ENCODE results near the gene TAF3.
A peak's percentile ranks its signal among the peaks of the same experiment; 100 is the strongest.

Gene TAF3

DNA sequence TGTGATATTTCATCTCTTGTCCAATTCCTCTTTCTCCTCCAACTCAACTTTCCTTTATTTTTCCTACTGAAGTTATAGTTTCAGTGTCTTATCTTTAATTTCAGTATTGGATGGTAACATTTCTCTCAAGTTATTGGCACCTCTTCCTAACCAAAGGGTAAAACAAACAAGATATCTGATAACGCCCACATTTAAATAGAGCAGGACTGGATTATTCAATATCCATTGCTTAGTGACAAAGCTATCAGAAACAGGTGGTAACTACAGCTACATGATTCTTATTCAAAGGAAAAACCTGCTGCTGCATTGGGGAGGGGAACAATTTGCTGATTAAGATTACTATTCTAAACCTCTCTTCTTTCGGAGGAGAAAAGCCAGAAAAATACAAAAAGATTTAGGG, 87.8 kb downstream of the TAF3 start:
- no peak overlapping the region for H3K23ac ChIP-seq (ENCODE audit: low read length)
- no peak overlapping the region for H3K18ac ChIP-seq (ENCODE audit: low read length)
- peaks cover 2% of the 10 kb centered on the region for H3K79me1 ChIP-seq (ENCODE audit: low read length)
- no CpG with 5 or more reads among the region's 2 CpGs for WGBS (ENCODE audit: extremely low coverage, insufficient coverage, insufficient read length)
- H4K91ac ChIP-seq (ENCODE audit: low read depth, low read length), result no peak overlapping the region
- no peak overlapping the region for H3K4me3 ChIP-seq (ENCODE audit: low read depth, low read length)
- H4K12ac ChIP-seq (ENCODE audit: low read depth, low read length), result no peak overlapping the region
- H3K27me3 ChIP-seq (ENCODE audit: insufficient read depth, low read length), result no peaks in the 10 kb centered on the region
- no peaks in the 10 kb centered on the region for H3K36me3 ChIP-seq (ENCODE audit: control insufficient read depth in 1 of 2, insufficient read depth in 2 of 2, low read length in 2 of 2)
- no peak overlapping the region for H3K9ac ChIP-seq (ENCODE audit: low read length)
- no peak overlapping the region for H3K14ac ChIP-seq (ENCODE audit: low read length)
- H3K4ac ChIP-seq (ENCODE audit: low read depth, low read length), result no peak overlapping the region
- H3K4me1 ChIP-seq (ENCODE audit: control insufficient read depth in 1 of 2, insufficient read depth in 2 of 2, low read length in 2 of 2), result peaks cover 2 to 7% of the 10 kb centered on the region in 2 experiments
- H2BK12ac ChIP-seq (ENCODE audit: low read length), result no peak overlapping the region
- H2BK5ac ChIP-seq (ENCODE audit: low read depth, low read length, poor library complexity), result no peak overlapping the region
- H2AFZ ChIP-seq (ENCODE audit: insufficient read depth, low read length, poor library complexity), result no peak overlapping the region
- no peak overlapping the region for H2BK120ac ChIP-seq (ENCODE audit: insufficient read depth, low read length, poor library complexity)
- H3K79me2 ChIP-seq (ENCODE audit: control insufficient read depth, insufficient read depth, low read length, poor library complexity), result peaks cover 2% of the 10 kb centered on the region
- DNase-seq, result no peak
- H3K27ac ChIP-seq (ENCODE audit: low read depth, low read length), result no peak overlapping the region
- no peak overlapping the region for H3K4me2 ChIP-seq (ENCODE audit: low read length)
- H3K9me3 ChIP-seq (ENCODE audit: insufficient read depth, low read depth, low read length), result no peaks in the 10 kb centered on the region
- no peak overlapping the region for H2AK5ac ChIP-seq (ENCODE audit: low read length)
- H4K8ac ChIP-seq (ENCODE audit: low read depth, low read length), result no peak overlapping the region

- Histone ChIP-seq H4K91ac (ENCODE audit: low read depth, low read length) (no peak overlapping the region), H4K8ac (ENCODE audit: low read depth, low read length) (no peak overlapping the region), H3K4ac (ENCODE audit: low read depth, low read length) (no peak overlapping the region), H3K14ac (ENCODE audit: low read length) (no peak overlapping the region), H2BK12ac (ENCODE audit: low read length) (no peak overlapping the region), H3K79me2 (ENCODE audit: control insufficient read depth, insufficient read depth, low read length, poor library complexity) (peaks cover 2% of the 10 kb centered on the region), H3K4me2 (ENCODE audit: low read length) (no peak overlapping the region), H2BK120ac (ENCODE audit: insufficient read depth, low read length, poor library complexity) (no peak overlapping the region), H3K4me3 (ENCODE audit: low read depth, low read length) (no peak overlapping the region), H2AK5ac (ENCODE audit: low read length) (no peak overlapping the region), H3K27me3 (ENCODE audit: insufficient read depth, low read length) (no peaks in the 10 kb centered on the region), H3K18ac (ENCODE audit: low read length) (no peak overlapping the region), H3K36me3 (ENCODE audit: control insufficient read depth in 1 of 2, insufficient read depth in 2 of 2, low read length in 2 of 2) (no peaks in the 10 kb centered on the region), H3K27ac (ENCODE audit: low read depth, low read length) (no peak overlapping the region), H3K79me1 (ENCODE audit: low read length) (peaks cover 2% of the 10 kb centered on the region), H3K9me3 (ENCODE audit: insufficient read depth, low read depth, low read length) (no peaks in the 10 kb centered on the region), H3K23ac (ENCODE audit: low read length) (peak overlapping the region; percentile 13), H2BK5ac (ENCODE audit: low read depth, low read length, poor library complexity) (no peak overlapping the region), H3K4me1 (ENCODE audit: control insufficient read depth in 1 of 2, insufficient read depth in 2 of 2, low read length in 2 of 2) (peaks cover 2 to 7% of the 10 kb centered on the region in 2 experiments), H4K12ac (ENCODE audit: low read depth, low read length) (no peak overlapping the region), H3K9ac (ENCODE audit: low read length) (no peak overlapping the region), H2AFZ (ENCODE audit: insufficient read depth, low read length, poor library complexity) (no peak overlapping the region)
- DNase-seq, result peak; percentile 19 to 63
- no CpG with 5 or more reads among the region's 8 CpGs for WGBS (ENCODE audit: extremely low coverage, insufficient coverage, insufficient read length)
Observed at GRCh38 chr10:7908541-7909210, 90.4 kb downstream of the TAF3 start.

DNA sequence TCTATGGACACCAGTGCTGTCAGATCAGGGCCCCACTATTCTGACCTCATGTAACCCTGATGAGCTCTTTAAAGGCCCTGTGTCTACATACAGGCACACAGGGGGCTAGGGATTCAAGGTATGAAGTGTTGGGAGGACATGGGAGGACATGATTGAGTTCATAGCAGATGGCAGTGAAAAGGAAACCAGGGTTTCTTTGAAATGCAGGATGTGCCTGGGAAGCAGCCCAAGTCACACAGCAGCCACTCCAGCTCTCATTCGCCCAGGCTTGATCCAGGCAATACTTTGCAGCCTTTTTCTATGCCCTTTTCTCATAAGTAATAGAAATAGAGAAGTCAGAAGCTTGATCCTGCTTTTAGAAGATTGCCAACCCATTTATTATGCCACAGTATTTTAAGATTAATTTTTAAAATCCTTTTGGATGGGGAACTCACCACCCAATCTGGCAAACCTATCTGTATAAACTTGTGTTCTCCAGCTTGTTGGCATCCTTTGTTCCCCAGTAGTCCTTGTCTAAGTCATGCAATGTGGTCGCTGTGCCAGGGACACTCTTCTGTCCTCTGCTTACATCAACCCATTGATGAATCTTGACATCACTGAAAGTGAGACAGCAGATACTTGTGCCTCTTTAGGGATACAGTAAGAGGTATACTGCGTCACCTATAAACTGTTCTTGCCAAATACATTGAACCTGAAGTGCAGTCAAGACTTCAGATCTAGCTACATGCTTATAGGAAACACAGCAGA, 95.0 kb downstream of the TAF3 start:
- no peak overlapping the region for H3K4me2 ChIP-seq (ENCODE audit: low read length)
- H4K8ac ChIP-seq (ENCODE audit: low read depth, low read length), result no peak overlapping the region
- H3K4me1 ChIP-seq (ENCODE audit: control insufficient read depth in 1 of 2, insufficient read depth in 2 of 2, low read length in 2 of 2), result peaks cover 2 to 7% of the 10 kb centered on the region in 2 experiments
- H3K23ac ChIP-seq (ENCODE audit: low read length), result no peak overlapping the region
- H2BK120ac ChIP-seq (ENCODE audit: insufficient read depth, low read length, poor library complexity), result no peak overlapping the region
- WGBS (ENCODE audit: extremely low coverage, insufficient coverage, insufficient read length), result no CpG with 5 or more reads among the region's 3 CpGs
- H2BK5ac ChIP-seq (ENCODE audit: low read depth, low read length, poor library complexity), result no peak overlapping the region
- H3K36me3 ChIP-seq (ENCODE audit: control insufficient read depth in 1 of 2, insufficient read depth in 2 of 2, low read length in 2 of 2), result no peaks in the 10 kb centered on the region
- no peak overlapping the region for H3K4ac ChIP-seq (ENCODE audit: low read depth, low read length)
- H3K79me2 ChIP-seq (ENCODE audit: control insufficient read depth, insufficient read depth, low read length, poor library complexity), result no peaks in the 10 kb centered on the region
- H2BK12ac ChIP-seq (ENCODE audit: low read length), result no peak overlapping the region
- H2AK5ac ChIP-seq (ENCODE audit: low read length), result no peak overlapping the region
- no peak overlapping the region for H4K12ac ChIP-seq (ENCODE audit: low read depth, low read length)
- H2AFZ ChIP-seq (ENCODE audit: insufficient read depth, low read length, poor library complexity), result no peak overlapping the region
- no peak for DNase-seq
- H3K4me3 ChIP-seq (ENCODE audit: low read depth, low read length), result no peak overlapping the region
- H3K79me1 ChIP-seq (ENCODE audit: low read length), result peaks cover 2% of the 10 kb centered on the region
- H3K14ac ChIP-seq (ENCODE audit: low read length), result no peak overlapping the region
- H4K91ac ChIP-seq (ENCODE audit: low read depth, low read length), result no peak overlapping the region
- no peaks in the 10 kb centered on the region for H3K27me3 ChIP-seq (ENCODE audit: insufficient read depth, low read length)
- no peak overlapping the region for H3K9ac ChIP-seq (ENCODE audit: low read length)
- H3K18ac ChIP-seq (ENCODE audit: low read length), result peak overlapping the region; percentile 23
- H3K27ac ChIP-seq (ENCODE audit: low read depth, low read length), result no peak overlapping the region
- H3K9me3 ChIP-seq (ENCODE audit: insufficient read depth, low read depth, low read length), result no peaks in the 10 kb centered on the region

GRCh38 chr10:7915923-7916536, 97.7 kb downstream of the TAF3 start:
- no peak overlapping the region for H4K8ac ChIP-seq (ENCODE audit: low read depth, low read length)
- H4K91ac ChIP-seq (ENCODE audit: low read depth, low read length), result no peak overlapping the region
- no peak overlapping the region for H2BK120ac ChIP-seq (ENCODE audit: insufficient read depth, low read length, poor library complexity)
- H3K36me3 ChIP-seq (ENCODE audit: control insufficient read depth in 1 of 2, insufficient read depth in 2 of 2, low read length in 2 of 2), result no peaks in the 10 kb centered on the region
- H4K12ac ChIP-seq (ENCODE audit: low read depth, low read length), result no peak overlapping the region
- H3K27me3 ChIP-seq (ENCODE audit: insufficient read depth, low read length), result no peaks in the 10 kb centered on the region
- H2AFZ ChIP-seq (ENCODE audit: insufficient read depth, low read length, poor library complexity), result no peak overlapping the region
- H3K4me2 ChIP-seq (ENCODE audit: low read length), result no peak overlapping the region
- H3K14ac ChIP-seq (ENCODE audit: low read length), result no peak overlapping the region
- H3K23ac ChIP-seq (ENCODE audit: low read length), result no peak overlapping the region
- H3K18ac ChIP-seq (ENCODE audit: low read length), result no peak overlapping the region
- H3K79me1 ChIP-seq (ENCODE audit: low read length), result no peaks in the 10 kb centered on the region
- no peak overlapping the region for H2AK5ac ChIP-seq (ENCODE audit: low read length)
- H3K9ac ChIP-seq (ENCODE audit: low read length), result no peak overlapping the region
- WGBS (ENCODE audit: extremely low coverage, insufficient coverage, insufficient read length), result no CpG with 5 or more reads among the region's 1 CpG
- H2BK12ac ChIP-seq (ENCODE audit: low read length), result no peak overlapping the region
- no peaks in the 10 kb centered on the region for H3K4me1 ChIP-seq (ENCODE audit: control insufficient read depth in 1 of 2, insufficient read depth in 2 of 2, low read length in 2 of 2)
- DNase-seq, result no peak
- H3K4me3 ChIP-seq (ENCODE audit: low read depth, low read length), result no peak overlapping the region
- H2BK5ac ChIP-seq (ENCODE audit: low read depth, low read length, poor library complexity), result no peak overlapping the region
- H3K9me3 ChIP-seq (ENCODE audit: insufficient read depth, low read depth, low read length), result no peaks in the 10 kb centered on the region
- H3K4ac ChIP-seq (ENCODE audit: low read depth, low read length), result no peak overlapping the region
- no peaks in the 10 kb centered on the region for H3K79me2 ChIP-seq (ENCODE audit: control insufficient read depth, insufficient read depth, low read length, poor library complexity)
- no peak overlapping the region for H3K27ac ChIP-seq (ENCODE audit: low read depth, low read length)
